HUES6 (cell line): Measurements from ENCODE around the gene LOC128125822.
"Not testable (repeated sequence)": the region's sequence is repeated elsewhere in the genome, so short reads cannot be mapped to it uniquely, and the experiment has no call there.

Experiments used
- H3K27ac ChIP-seq: 2 replicates; pipeline ENCODE4 v1.7.0; 2013; ENCODE audit warnings: low read depth, mild to moderate bottlenecking, low read length, inconsistent platforms
- H3K27me3 ChIP-seq: 2 replicates; pipeline ENCODE4 v1.6.1; 2013; ENCODE audit warnings: low read length; ENCODE audit not compliant: control insufficient read depth, insufficient read depth
- H3K36me3 ChIP-seq: 2 replicates; pipeline ENCODE4 v1.6.1; 2013; ENCODE audit warnings: low read length; ENCODE audit not compliant: control insufficient read depth, insufficient read depth
- H3K4me1 ChIP-seq: 2 replicates; pipeline ENCODE4 v1.6.1; 2013; ENCODE audit warnings: low read length; ENCODE audit not compliant: control insufficient read depth, insufficient read depth
- H3K4me3 ChIP-seq: 2 replicates; pipeline ENCODE4 v1.5.1; 2013; ENCODE audit warnings: low read depth, low read length
- H3K9ac ChIP-seq: one replicate; pipeline ENCODE4 v1.6.1; 2013; ENCODE audit warnings: mild to moderate bottlenecking, low read length
- H3K9me3 ChIP-seq: 2 replicates; pipeline ENCODE4 v1.6.1; 2013; ENCODE audit warnings: low read depth, low read length; ENCODE audit not compliant: control insufficient read depth, insufficient read depth

LOC128125822 gene

DNA sequence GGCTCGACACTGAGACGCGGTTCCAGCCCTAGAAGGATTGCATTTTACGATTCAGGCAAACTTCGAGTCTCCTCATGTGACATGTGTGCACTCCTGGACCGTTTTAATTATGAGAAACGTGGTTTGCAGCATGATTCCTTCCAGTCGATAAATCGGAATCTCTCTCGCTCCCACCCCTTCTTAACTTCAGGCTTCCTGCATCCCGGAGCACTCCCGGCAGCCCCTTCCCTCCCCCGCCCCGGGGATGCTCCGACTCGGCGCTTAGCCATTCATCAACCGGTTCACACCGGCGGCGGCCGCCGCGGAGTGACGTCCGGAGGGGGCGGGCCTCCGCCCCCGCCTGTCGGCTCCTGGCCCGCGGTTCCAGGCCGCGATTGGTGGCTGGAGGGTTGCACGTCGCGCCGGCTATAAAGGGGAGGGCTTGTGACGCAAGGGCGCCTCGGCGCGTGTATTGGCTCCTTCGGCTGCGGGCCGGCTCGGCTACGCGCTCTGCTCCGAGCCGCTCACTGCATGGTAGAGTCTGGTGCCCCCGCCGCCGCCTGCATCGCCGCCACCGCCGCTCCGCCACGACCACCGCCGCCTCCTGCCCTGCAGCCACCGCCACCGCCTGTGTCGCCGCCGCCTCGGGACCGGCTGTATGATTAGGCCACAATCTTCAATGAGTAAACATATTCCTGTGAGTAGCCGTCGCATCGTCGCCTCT is at the start of gene LOC128125822, which contains the start of gene PTP4A1:
TSS of gene LOC128125822 (plus strand) at position 437 of the 703 bp plus-strand sequence.
TSS of gene PTP4A1 (plus strand) at position 437 of the 703 bp plus-strand sequence. CDS start 4,401 bp downstream, outside the sequence.
- Histone ChIP-seq H3K4me1 (peaks cover 7% of the 10 kb centered on the region; the same call in 1 of the 2 replicates), H3K36me3 (peaks cover 21% of the 10 kb centered on the region), H3K9ac (peak within 1 kb of the TSS; percentile 99), H3K9me3 (no peaks in the 10 kb centered on the region), H3K27me3 (peaks cover 17% of the 10 kb centered on the region; the same call in 1 of the 2 replicates), H3K4me3 (peak within 1 kb of the TSS; percentile 71), H3K27ac (peak within 1 kb of the TSS; percentile 97)

DNA sequence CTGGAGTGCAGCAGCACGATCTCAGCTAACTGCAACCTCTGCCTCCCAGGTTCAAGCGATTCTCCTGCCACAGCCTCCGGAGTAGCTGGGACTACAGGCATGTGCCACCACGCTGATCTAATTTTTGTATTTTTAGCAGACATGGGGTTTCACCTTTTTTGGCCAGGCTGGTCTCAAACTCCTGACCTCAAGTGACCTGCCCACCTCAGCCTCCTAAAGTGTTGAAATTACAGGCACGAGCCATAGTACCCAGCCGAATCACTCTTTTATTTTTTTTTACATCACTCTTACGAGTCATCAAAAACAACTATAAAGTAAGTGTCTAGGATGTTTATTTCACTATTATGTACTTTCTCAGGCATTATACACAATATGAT is 49.4 kb upstream of the LOC128125822 start:
- H3K4me1 ChIP-seq, H3K36me3 ChIP-seq, H3K27ac ChIP-seq, H3K9me3 ChIP-seq, H3K27me3 ChIP-seq, H3K9ac ChIP-seq, H3K4me3 ChIP-seq: not testable (repeated sequence)

DNA sequence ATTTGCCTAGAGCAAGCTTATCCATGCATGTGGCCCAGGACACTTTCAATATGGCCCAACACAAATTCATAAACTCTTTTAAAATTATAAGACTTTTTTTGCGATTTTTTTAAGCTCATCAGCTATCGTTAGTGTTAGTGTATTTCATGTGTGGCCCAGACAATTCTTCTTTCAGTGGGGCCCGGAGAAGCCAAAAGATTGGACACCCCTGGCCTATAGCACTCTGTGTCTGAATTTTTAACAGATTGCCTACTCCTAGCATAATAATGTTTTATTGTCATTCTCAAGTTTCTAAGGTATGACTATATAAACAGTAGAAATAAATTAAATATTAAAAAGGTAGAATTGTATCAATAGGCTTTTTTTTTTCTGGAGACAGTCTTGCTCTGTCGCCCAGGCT is 48.6 kb upstream of the LOC128125822 start:
- Histone ChIP-seq H3K36me3 (no peaks in the 10 kb centered on the region), H3K9ac (no peak overlapping the region), H3K4me3 (no peak overlapping the region), H3K4me1 (no peaks in the 10 kb centered on the region), H3K9me3 (no peaks in the 10 kb centered on the region), H3K27me3 (peaks cover 16% of the 10 kb centered on the region; the same call in 1 of the 2 replicates), H3K27ac (no peak overlapping the region)

DNA sequence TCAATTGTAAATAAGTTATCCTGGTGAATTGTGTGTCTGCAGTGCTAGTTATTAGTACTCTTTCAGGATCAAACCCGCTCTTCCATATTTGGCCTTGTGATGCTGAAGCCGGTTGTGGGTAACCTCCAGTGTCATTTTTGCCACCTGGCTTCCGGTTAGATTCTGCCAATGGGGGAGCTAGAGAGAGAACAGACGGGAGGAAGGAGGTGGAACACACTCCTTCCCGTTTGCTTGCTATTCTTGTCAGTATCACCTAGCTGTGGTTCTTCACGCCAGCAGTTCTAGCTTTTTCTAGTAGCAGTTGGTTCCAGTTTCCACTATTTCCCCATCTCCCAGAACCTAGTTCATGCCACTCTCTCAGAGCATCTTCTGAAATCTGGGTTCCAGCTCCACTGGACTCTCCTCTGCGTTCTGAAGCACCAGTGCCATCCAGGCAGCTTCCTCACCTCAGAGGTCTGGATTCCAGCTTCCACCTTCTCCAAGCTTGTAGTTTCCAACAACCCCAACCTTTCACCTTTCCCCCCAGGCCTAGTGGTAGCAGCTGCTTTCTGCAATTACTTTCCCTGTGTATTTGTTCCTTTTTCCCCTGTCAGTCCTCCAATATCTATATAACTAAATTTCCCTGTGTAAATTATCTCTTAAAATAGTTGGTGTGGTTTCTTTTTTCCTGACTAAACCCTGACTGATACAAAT is 46.9 kb upstream of the LOC128125822 start:
- Histone ChIP-seq H3K4me1 (no peaks in the 10 kb centered on the region), H3K27ac (no peak overlapping the region), H3K9me3 (no peaks in the 10 kb centered on the region), H3K27me3 (peaks cover 28% of the 10 kb centered on the region), H3K4me3 (no peak overlapping the region), H3K36me3 (no peaks in the 10 kb centered on the region), H3K9ac (no peak overlapping the region)

DNA sequence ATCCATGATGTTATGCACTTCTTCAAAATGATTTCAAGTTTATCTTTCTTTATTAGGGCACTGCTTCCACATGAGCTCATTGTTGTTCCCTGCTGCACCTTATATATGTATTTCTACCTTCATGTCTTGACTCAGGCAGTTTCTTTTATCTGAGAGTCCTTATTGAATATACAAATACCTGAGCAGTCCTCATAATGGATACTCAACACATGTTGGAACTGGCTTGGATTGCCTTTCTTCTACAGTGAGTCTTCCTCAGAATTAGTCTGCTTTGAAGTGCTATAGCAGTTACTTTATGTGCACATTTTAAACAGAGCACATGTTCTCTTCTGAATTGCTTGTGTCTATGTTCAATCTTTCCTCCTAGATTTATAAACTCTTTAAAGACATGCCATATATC is 45.3 kb upstream of the LOC128125822 start:
- Histone ChIP-seq H3K9me3 (no peaks in the 10 kb centered on the region), H3K4me3 (no peak overlapping the region), H3K27ac (no peak overlapping the region), H3K27me3 (peaks cover 43% of the 10 kb centered on the region), H3K36me3 (no peaks in the 10 kb centered on the region), H3K4me1 (no peaks in the 10 kb centered on the region), H3K9ac (no peak overlapping the region)

DNA sequence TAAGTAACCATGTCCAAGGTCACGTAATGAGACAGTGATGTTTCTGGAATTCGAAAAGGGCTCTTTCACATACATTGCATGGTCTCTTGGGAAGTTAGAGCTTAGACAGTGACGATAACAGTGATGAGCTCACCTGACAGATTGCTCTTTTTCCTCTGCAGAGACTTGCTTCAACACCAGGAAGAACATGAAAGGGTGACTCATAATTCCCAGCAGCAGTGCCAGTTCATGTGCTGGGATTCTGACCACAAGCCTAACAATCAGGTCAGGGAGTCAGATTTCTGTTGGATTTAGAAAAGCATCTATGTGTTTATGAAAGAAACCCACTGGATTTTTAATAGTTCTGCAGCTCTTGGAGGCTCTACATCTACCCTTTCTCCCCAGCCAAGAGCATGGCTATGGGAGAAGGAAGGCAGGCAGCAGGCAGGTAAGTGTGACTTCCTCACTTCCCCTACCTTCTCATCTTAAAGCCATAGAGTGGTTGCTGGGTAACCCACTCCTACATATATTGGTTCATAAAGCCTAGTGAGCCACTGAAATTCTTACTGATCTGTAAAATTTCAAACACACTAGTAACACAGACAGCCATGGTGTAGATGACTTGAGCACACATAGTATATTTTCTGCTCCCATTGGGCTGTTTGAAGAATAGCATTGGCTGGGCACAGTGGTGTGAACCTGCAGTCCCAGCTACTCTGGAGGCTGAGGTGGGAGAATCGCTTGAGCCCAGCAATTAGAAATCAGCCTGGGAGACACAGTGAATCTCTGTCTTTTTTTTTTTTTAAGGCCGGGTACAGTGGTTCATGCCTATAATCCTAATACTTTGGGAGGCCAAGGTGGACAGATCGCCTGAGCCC is 44.4 kb upstream of the LOC128125822 start:
- Histone ChIP-seq H3K27me3 (peaks cover 50% of the 10 kb centered on the region), H3K9me3 (no peaks in the 10 kb centered on the region), H3K9ac (no peak overlapping the region), H3K27ac (no peak overlapping the region), H3K4me3 (no peak overlapping the region), H3K36me3 (no peaks in the 10 kb centered on the region), H3K4me1 (no peaks in the 10 kb centered on the region)

DNA sequence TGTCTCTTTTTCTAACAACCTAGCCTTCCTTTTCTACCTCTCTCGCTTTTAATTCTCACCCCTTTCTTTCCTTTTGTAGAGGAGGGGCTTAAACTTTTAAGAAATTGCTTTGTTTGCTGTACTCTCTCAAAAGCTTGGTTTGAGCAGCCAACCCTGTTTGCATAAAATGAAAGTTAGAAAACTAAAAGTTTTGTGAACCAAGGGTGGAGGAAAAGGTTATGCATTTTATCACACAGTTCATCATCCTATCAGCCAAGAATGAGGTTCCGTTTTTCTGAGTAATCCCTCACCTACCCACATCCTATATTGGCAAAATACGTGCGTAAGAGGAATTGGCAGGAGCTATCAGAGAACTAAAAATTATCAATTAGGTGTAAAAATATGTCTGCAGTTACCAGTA is 42.8 kb upstream of the LOC128125822 start:
- Histone ChIP-seq H3K27ac (no peak overlapping the region), H3K27me3 (peaks cover 66% of the 10 kb centered on the region), H3K4me1 (no peaks in the 10 kb centered on the region), H3K9ac (no peak overlapping the region), H3K36me3 (no peaks in the 10 kb centered on the region), H3K9me3 (no peaks in the 10 kb centered on the region), H3K4me3 (no peak overlapping the region)

DNA sequence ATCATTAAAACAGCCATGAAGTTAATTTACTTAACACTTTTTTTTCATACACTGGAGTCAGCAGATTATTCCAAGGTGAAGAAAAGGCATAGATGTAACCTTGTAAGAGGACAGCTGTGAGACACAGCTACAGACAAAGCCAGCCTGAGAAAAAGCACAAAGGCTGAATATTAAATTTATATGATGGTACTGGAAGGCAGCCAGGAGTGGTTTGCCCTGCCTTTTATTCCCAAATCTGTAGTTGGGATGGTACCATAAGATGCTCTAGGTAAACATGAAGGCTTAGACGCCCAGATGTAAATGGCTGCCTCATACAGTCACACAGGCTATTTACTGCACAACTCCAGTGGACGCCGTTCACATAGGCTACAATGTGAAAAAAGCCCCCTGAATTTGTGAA is 42.1 kb upstream of the LOC128125822 start:
- H3K9me3 ChIP-seq, result no peaks in the 10 kb centered on the region
- peaks cover 73% of the 10 kb centered on the region for H3K27me3 ChIP-seq
- no peak overlapping the region for H3K9ac ChIP-seq
- no peaks in the 10 kb centered on the region for H3K4me1 ChIP-seq
- no peak overlapping the region for H3K27ac ChIP-seq
- no peak overlapping the region for H3K4me3 ChIP-seq
- no peaks in the 10 kb centered on the region for H3K36me3 ChIP-seq

DNA sequence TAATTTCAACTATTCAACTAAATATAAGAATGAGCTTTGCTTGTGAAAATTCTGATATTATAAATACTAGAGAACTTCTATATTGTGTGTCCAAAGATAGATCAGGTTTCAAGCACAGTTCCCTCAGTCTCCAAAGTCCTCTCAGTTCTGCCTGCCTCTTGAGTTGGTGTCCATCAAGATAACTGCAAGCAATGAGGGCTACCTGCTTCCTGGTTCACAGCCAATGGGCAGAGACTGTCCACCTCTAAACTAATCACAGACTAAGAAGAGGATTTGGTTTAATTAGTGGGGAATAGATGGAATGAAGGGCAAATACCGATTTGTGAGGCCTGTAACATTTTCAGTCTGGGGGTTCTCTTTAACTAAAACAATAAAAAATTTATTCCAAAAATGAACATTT is 41.3 kb upstream of the LOC128125822 start:
- Histone ChIP-seq H3K27me3 (peaks cover 81% of the 10 kb centered on the region), H3K4me1 (no peaks in the 10 kb centered on the region), H3K9ac (no peak overlapping the region), H3K9me3 (no peaks in the 10 kb centered on the region), H3K36me3 (no peaks in the 10 kb centered on the region), H3K4me3 (no peak overlapping the region), H3K27ac (no peak overlapping the region)

DNA sequence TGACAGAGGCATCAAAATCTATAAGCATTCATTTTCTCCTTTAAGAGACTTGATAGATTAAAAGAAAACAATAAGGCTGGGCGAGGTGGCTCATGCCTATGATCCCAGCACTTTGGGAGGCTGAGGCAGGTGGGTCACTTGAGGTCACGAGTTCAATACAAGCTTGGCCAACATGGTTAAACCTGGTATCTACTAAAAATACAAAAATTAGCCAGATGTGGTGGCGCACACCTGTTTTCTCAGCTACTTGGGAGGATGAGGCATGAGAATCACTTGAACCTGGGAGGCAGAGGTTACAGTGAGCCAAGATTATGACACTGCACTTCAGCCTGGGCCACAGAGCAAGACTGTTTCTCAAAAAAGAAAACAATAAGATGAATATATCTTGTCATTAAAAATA is 39.3 kb upstream of the LOC128125822 start:
- no peak overlapping the region for H3K9ac ChIP-seq
- H3K9me3 ChIP-seq, result no peaks in the 10 kb centered on the region
- no peaks in the 10 kb centered on the region for H3K36me3 ChIP-seq
- peaks cover 90% of the 10 kb centered on the region for H3K27me3 ChIP-seq
- no peak overlapping the region for H3K4me3 ChIP-seq
- H3K4me1 ChIP-seq, result no peaks in the 10 kb centered on the region
- no peak overlapping the region for H3K27ac ChIP-seq

DNA sequence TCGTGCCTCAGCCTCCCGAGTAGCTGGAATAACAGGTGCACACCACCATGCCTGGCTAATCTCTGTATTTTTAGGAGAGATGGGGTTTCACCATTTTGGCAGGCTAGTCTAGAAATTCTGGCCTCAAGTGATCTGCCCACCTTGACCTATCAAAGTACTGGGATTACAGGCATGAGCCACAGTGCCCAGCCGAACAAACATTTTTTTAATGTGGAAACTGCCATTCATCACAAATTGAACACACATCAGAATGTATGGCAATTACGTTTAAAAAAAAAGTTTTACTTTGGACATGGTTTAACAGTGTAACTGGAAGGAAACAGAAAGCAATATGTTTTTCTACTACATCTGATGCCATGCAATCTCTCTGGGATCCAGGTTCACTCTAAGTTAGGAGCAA is 38.3 kb upstream of the LOC128125822 start:
- H3K27me3 ChIP-seq, result peaks cover 93% of the 10 kb centered on the region
- H3K4me1 ChIP-seq, result no peaks in the 10 kb centered on the region
- no peaks in the 10 kb centered on the region for H3K9me3 ChIP-seq
- H3K4me3 ChIP-seq, result no peak overlapping the region
- H3K27ac ChIP-seq, result no peak overlapping the region
- no peaks in the 10 kb centered on the region for H3K36me3 ChIP-seq
- no peak overlapping the region for H3K9ac ChIP-seq
